GM23248 (cell line): ENCODE results near the gene APC.

Experiments used
- EZH2 ChIP-seq: fragments of 200-600 bp; sonication (generic); IDR thresholded peaks from 2 replicates; pipeline ENCODE4 v1.6.1; 2018; ENCODE audit warnings: antibody characterized with exemption, mild to moderate bottlenecking; ENCODE audit not compliant: insufficient read depth, poor library complexity, severe bottlenecking
- EZH2phosphoT487 ChIP-seq: fragments of 200-600 bp; sonication (generic); IDR thresholded peaks from 2 replicates; pipeline ENCODE4 v1.6.1; 2018; ENCODE audit warnings: antibody characterized with exemption, moderate library complexity, mild to moderate bottlenecking, low read depth; ENCODE audit not compliant: insufficient read depth

- no peak for TF ChIP-seq EZH2phosphoT487
- no peak for TF ChIP-seq EZH2
Measured at GRCh38 chr5:112720576-112720975, 17.1 kb upstream of the APC start.
